GM19238 (cell line): ENCODE data around the gene UFSP1.
A peak's percentile ranks its signal among the peaks of the same experiment; 100 is the strongest.

Source experiments
- DNase-seq: peaks from one replicate; pipeline ENCODE4 v3.0.0; 2011; ENCODE audit warnings: low spot score; ENCODE audit not compliant: insufficient read length

Gene UFSP1

DNA sequence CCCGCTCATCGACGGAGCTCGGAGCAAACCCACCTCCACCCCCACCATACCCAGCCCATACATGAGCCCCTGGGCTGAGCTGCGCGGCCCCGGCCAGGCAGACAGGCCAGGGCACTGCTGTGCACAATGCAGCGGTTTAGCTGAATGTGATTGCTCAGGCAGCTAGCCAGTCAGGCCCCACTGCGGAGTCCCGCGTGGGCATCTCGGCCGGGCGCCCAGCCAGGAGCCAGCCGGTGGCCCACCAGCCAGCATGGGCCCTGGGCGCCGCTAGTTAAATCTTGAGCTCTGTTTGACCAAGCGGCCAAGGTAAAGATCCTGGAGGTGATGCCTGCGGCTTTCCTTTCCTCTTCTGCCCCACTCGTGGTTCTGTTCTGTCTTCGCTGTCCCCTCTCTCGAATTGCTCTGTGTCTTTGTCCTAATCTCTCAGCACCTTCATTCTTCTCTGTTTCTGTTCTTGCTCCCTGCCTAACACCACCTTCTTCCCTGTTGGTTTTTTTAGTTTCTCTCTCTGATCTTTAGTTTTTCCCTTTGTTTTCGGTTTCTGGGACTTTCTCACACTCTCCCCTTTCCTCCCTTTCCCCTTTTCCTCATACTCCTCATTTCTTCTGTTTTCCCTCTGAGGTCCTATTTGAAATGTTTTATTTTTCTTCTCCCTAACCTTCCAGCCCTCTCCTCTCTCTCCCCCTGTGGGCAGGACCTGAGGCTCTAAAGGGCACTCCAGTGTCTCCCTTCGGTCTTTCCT is 6.6 kb downstream of the UFSP1 start:
- no peak for DNase-seq

DNA sequence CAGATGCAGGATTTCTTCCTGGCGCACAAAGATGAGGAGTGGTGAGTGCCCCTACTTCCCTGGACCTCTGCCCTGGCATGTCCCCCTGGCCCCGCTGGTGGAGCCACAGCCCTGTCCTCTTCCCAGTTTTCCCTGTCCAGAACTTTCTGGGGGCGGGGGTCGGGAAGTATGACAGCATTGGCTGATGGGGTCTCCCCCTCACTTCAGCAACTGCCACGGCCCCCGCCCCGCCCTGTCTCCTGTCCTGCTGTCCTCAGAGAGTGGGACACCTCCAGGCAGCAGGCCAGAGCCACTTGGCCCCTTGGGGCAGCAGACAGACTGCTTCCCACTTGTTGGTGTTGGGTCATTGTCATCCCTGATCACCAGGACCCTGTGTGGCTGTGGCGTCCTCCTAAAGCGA is 7.3 kb downstream of the UFSP1 start:
- DNase-seq = no peak

DNA sequence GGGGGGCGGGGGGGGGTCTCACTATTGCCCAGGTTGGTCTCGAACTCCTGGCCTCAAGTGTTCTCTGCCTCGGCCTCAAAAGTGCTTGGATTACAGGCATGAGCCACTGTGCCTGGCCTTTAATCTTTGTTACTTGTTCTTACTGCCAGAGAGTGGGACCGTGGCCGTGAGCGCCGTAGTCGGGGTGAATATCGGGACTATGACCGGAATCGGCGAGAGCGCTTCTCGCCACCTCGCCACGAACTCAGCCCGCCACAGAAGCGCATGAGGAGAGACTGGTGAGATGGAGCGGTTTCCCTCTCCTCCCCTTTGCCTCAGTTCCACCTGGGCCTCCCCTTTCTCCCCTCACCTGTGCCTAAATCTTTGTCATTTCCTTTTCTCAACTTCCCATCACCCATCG is 8.4 kb downstream of the UFSP1 start:
- no peak for DNase-seq

DNA sequence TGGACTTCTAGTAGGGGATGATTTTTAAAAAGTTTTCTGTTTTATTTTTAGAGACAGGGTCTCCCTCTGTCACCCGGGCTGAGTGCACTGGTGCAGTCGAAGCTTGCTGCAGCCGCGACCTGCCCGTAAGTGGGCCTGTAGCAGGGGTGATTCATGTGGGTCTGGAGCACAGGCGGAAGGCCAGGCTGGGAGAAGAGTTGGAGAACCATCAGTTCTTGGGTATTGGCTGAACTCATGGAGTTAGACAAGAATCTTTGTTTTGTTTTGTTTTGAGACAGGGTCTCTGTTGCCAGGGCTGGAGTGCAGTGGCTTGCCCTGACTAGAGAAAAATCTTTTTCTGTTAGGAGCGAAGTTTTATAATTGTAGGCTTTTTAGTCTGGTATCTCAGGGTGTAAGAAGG is 8.9 kb downstream of the UFSP1 start:
- DNase-seq = no peak

DNA sequence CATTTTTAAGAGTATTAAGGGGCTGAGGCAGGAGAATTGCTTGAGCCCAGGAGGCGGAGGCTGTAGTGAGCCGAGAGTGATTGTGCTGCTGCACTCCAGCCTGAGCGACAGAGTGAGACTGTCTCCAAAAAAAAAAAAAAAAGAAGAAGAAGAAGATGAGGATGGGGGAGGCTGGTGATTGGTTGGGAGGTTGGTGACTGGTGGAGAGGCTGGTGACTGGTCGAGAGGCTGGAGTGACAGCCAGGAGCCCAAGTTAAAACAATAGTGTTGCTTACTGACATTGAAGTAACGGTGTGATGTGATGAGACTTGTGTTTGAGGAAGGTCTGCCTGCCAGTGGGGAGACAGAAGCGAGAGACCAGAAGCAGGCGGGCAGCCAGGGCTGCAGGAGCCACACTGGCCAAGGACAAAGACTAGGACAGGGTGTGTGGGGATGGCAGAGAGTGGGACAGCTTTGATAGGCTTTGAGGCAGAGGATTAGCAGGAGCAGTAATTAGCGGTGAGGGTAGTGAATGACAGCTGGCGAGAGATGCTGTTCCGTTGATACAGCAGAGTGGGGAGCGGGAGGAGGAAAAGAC is 9.7 kb downstream of the UFSP1 start:
- no peak for DNase-seq

DNA sequence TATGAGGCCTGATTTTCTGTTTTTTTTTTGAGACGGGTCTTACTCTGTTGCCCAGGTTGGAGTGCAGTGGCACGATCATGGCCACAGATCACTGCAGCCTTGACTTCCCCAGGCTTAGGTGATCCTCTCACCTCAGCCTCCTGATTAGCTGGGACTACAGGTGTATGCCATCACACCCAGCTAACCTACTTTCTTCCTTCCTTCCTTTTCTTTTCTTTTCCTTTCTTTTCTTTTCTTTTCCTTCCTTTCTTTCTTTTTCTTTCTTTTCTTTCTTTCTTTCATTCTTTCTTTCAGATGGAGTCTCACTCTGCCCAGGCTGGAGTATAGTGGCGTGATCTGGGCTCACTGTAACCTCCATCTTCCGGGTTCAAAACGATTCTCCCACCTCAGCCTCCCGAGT is 10.8 kb downstream of the UFSP1 start:
- DNase-seq = no peak

DNA sequence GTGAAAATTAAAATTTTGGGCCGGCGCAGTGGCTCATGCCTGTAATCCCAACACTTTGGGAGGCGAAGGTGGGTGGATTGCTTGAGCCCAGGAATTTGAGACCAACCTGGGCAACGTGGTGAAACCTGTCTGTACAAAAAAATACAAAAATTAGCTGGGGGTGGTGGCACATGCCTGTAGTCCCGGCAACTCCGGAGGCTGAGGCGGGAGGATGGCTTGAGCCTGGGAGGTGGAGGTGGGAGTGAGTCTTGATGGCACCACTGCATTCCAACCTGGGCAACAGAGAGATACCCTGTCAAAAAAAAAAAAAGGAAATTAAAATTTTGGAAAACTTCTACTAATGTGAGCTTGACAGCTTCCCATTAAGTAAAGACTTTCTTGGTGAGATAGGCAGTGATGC is 11.5 kb downstream of the UFSP1 start:
- no peak for DNase-seq

DNA sequence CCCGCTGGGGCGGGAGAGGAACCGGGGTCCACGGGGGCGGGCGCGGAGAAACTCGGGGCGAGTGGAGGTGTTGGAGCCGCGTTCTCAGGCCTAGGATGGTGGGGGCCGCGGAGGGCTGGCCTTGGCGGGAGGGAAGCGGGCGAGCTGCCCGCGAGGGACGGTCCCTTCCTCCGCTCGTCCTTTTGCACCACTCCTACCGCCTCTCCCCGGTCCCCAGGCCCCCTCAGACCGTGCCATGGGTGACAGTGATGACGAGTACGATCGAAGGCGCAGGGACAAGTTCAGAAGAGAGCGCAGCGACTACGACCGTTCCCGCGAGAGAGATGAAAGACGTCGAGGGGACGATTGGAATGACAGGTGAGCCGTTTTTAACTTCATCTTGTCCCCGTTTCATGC is 14.2 kb downstream of the UFSP1 start:
- no peak for DNase-seq

DNA sequence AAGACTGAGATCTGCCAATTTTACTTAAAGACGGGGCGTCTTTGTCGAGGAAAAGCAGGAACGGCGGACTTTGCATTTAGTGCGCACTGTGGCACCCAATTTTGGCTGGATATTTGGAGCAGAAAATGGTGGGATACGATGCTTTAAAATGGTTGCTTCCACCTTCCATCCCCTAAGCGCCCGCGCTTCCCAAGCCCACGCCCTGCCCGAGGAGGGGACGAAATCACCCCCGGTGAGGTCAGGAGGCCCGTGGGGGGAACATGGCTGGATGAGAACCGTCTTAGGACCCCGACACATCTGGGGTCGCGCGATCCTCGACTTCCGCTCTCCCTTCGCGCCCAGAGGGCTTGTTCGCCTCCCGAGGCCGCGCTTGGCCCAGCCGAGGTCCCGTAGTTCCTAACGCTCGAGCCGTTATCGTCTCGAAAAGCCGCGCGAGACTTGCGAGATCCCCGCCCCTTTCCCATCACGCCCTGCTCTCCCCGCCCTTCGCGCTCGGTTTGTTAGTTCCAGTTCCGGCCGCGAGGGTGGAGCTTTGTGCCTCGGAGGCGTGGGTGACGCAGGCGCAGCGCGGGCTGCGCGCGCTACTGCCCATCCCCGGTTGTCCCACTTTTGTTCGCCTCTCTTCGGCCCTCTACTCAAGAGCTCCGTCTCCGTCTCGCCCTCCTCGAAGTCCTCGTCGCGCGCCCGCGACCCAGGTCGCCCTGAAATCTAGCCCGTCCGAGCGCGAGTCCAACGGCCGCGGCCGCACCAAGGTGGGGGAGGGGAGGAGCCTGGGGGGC is 14.7 kb downstream of the UFSP1 start, which contains the start of gene SRRT:
Gene SRRT (plus strand): TSS at position 527 of the 779 bp plus-strand sequence. CDS start 488 bp downstream, outside the sequence.
- peak; percentile 97 for DNase-seq

DNA sequence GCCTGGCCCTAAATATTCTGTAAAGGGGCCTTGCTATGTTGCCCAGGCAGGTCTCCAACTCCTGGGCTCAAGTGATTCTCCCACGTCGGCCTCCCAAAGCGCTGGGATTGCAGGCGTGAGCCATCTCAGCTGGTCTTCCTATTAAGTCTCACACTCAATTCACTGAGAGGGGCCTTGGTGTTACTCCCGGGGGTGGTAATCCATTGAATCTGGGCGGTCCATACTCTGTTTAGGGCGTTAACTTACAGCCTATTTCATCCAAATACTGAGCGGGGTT is 15.3 kb downstream of the UFSP1 start:
- DNase-seq = no peak

DNA sequence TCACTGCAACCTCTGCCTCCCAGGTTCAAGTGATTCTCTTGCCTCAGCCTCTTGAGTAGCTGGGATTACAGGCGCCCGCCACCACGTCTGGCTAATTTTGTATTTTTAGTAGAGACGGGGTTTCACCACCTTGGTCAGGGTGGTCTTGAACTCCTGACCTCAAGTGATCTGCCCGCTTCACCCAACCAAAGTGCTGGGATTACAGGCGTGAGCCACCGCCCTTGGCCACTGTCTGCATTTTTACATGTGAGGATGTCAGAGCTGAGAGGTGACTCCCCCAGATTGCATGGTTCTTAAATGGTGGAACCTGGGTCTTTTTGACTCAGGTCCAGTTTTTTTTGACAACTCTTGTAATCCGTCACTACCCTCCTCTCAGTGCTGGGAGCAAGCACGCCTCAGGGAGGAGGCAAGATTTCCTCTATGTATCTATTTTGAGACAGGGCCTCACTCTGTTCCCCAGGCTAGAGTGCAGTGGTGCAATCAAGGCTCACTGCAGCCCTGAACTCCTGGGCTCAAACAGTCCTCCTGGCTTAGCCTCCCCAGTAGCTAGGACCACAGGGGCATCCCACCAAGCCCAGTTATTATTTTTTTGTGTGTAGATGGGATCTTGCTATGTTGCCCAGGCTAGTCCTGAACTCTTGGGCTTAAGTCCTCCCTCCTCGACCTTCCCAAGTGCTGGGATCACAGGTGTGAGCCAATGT is 15.8 kb downstream of the UFSP1 start:
- DNase-seq = no peak

DNA sequence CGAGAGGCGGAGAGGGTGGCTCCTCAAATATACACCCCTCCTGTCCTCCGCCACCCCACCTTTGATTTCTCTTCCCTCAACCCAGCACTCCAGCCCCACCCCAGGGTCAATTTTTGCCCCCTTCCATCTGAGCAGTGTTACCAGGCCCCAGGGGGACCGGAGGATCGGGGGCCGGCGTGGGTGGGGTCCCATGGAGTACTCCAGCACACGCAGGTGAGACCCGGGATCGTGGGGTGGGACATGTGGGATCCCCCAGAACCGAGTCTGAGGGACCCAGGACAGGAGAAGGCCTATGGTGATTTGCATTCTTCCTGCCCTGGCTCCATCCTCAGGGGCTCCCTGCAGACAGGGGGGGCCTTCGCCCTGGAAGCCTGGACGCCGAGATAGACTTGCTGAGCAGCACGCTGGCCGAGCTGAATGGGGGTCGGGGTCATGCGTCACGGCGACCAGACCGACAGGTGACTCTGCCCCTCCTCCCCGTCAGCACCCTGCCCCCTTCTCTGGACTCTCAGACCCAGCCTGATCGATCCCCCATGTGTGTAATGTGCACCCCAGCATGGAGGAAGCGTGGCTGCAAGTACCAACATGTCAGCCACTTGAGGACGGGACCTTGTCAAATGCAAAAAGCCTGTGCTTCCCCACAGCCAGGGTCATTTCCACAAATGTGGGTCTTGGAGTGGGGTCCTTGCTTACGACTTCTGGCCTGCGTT is 21.6 kb downstream of the UFSP1 start:
- no peak for DNase-seq

DNA sequence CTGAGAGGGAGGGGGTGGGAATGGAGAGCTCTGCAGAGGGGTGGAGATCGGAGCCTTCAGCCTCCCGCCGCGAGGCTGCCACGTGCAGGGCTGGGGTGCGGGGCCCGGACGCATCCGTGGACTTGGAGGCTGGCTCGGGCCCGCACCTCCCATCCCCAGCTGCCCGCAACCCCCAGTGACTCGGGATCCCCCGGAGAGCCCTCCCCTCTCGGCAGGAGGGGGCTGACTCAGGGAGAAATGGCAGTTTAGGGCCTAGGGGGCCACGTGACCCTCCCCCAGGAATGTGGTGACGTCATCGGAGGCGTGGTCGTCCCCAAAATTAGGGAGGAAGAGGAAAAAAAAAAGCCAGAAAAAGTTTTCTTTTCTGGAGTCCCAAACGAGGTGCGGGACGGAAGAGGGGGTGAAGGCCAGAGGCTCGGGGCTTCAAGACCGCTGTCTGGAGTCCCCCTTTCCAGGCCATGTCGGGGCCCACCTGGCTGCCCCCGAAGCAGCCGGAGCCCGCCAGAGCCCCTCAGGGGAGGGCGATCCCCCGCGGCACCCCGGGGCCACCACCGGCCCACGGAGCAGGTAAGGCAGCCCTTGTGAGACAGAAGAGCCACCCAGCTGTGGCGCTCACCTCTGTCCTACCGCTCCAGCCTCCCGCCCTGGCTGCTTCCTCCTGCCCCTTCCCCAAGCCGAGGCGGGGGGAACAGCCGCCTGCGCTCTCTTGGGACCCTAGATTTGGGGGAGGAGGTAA is 22.3 kb downstream of the UFSP1 start, which contains the start of gene TRIP6:
Gene TRIP6 (plus strand): TSS at position 348 of the 736 bp plus-strand sequence. CDS start 111 bp downstream, at position 459.
- peak; percentile 81 for DNase-seq

DNA sequence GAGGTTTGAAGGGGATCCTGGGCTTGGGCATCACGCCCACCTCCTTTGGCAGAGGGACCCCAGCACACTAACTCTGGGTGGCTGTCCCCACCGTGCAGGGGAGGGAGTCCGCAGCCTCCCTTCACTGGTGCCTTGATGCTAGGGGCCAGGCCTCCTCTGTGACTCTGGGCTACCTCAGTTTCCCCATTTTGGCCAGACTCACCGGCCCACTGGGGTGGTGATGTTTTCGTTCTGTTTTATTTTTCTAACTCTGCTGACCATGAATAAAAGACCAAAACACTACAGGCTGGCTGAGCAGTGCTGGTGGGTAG is 22.8 kb downstream of the UFSP1 start:
- DNase-seq = no peak

DNA sequence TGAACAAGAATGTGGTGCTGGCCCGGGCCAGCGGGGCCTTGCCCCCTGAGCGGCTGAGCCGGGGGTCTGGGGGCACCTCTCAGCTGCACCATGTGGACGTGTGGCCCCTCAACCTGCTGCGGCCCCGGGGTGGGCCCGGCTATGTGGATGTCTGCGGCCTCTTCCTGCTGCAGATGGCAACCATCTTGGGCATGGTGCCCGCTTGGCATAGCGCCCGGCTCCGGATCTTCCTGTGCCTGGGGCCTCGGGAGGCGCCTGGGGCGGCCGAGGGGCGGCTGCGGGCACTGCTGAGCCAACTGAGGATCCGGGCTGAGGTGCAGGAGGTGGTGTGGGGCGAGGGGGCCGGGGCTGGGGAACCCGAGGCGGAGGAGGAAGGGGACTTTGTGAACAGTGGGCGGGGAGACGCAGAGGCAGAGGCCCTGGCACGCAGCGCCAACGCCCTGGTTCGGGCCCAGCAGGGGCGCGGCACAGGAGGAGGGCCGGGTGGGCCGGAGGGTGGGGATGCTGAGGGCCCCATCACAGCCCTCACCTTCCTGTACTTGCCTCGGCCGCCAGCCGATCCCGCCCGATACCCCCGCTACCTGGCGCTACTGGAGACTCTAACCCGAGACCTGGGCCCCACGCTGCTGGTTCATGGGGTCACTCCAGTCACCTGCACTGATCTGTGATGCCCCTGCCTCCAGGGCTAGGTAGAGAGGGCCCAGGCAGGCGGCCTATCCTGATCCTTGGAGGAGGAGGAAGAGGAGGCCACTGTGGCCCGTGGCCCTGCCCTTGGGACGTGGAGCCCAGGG is 23.4 kb downstream of the UFSP1 start:
- DNase-seq = no peak

DNA sequence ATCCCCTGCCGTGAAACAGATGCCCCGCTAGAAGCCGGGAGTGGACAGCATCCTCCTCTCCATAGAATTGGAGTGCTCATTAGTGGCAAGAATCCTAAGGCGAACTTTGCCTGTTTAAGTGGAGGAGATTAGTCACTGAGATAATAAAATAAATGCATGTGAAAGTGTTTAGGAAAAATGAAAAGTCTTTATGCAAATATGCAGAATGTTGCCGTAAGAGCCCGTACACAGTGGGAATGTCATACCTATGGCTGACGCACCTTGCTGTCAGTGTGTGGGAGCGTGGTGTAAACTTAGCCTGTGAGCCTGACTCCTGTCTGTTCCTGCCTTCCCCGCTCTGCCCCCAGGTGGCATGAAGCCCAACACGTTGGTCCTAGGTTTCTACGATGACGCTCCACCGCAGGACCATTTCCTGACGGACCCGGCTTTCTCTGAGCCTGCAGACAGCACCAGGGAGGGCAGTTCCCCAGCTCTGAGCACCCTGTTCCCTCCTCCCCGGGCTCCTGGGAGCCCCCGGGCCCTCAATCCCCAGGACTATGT is 24.1 kb downstream of the UFSP1 start:
- DNase-seq = no peak

DNA sequence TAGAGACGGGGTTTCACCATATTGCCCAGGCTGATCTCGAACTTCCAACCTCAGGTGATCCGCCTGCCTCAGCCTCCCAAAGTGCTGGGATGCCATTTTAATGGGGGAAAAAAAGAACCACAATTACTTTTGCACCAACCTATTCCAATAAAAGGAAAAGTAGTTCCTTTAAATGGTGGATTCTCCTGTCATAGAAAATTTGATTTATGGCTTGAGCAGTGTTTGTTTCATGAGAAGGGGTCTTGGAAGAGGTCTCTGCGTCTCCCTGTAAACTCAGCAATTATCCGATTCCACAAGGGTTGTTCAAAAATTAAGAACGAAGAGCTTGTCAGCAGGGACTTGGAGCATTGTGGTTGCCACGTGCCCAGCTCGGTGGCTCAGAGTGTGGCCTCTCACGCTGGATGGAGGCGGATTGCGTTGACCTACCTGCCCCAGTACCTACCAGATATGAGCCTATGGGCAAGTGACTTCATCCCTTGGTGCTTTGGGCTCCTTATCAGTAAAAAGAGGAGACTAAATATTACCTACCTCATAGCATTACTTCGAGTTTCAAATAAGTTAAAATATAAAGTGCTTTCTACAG is 25.2 kb downstream of the UFSP1 start:
- no peak for DNase-seq

DNA sequence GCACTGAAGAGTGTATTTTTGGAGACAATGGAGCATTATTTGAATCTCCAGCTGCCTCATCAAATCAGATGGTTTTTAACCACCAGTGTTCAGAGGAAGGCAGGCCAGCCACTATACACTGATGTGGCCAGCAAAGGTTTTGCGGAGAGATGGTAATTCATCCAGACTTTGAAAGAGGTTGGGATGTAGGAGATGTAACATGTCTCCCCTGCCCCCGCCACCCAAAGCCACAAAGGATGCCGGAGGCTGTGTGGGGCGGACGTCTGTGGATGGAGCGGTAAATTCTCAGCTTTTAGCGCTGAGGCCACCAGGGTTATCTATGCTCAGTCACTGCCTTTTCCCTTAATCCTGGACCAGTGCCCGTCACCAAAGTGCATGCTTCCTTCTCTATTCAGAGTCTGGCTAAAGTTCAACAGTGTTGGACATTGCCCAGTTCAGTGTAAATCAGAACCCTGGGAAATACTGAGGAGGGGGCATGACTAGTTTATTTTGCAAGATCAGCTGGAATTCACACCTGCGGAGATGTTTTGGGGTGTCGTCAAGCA is 26.0 kb downstream of the UFSP1 start:
- DNase-seq = no peak

DNA sequence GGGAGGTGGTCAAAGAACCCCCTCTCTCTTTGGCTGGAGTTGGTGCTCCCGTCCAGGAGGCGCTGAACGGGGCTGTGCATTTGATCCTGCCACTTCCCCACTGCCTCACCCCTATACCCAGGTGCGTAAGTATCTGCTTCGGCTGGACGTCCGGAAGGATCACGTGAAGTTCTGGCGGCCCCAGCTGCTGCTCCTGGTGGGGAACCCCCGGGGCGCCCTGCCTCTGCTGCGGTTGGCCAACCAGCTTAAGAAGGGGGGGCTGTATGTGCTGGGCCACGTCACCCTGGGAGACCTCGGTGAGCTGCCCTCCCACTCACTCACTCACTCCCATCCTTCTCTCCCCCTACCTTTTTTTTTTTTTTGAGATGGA is 27.9 kb downstream of the UFSP1 start:
- DNase-seq = no peak
